ENCODE results near the gene ZIC5. TPM values are rescaled to one million over a fixed set of nuclear protein-coding genes. Genes with fewer than 3 reads are reported as not detected.

Gene ZIC5
- polyA plus RNA-seq, 1 donor from 2014 or later, result 0.94 TPM

DNA sequence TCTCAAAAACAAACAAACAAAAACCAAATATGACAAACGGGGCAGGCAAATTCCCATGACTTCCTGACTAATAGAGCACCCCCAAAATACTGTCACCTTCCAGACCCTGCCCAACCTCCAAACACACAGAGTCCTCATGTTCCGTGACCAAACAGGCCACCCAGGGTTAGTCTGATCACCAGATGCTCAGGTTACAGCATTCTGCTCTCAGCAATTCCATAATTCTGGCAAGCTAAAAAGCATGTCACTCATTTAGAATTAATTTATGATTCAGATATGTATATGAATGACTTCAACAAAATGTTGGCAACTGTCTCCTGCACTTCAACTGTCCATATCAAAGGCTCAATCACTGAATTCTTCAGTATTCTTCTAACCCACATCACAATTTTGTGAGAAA lies 52.4 kb downstream of the ZIC5 start:
- H3K27ac ChIP-seq (ENCODE audit: low read length), result no peak overlapping the region
- no peak overlapping the region for H3K4me3 ChIP-seq (ENCODE audit: low read length)
- H3K9me2 ChIP-seq (ENCODE audit: insufficient read depth, low read length), result no peaks in the 10 kb centered on the region
- no peak overlapping the region for H3K9ac ChIP-seq (ENCODE audit: low read length)
- H3K9me3 ChIP-seq (ENCODE audit: low read length), result no peaks in the 10 kb centered on the region
- H3K27me3 ChIP-seq (ENCODE audit: insufficient read depth, low read depth, low read length), result no peaks in the 10 kb centered on the region
- H3F3A ChIP-seq (ENCODE audit: insufficient read depth, low read length, poor library complexity, severe bottlenecking), result no peaks in the 10 kb centered on the region
- H3K36me3 ChIP-seq (ENCODE audit: insufficient read depth, low read length), result no peaks in the 10 kb centered on the region
- H3K79me2 ChIP-seq (replicated peaks; ENCODE audit: insufficient read depth, low read length), result no peaks in the 10 kb centered on the region
- H3K4me2 ChIP-seq (ENCODE audit: low read length), result no peak overlapping the region
- H2AFZ ChIP-seq (ENCODE audit: low read depth, low read length), result no peak overlapping the region
- TF ChIP-seq EZH2 (IDR thresholded peaks at IDR 0.05; ENCODE audit: borderline replicate concordance, insufficient read depth, low read length, poor library complexity, severe bottlenecking) (no peak), SMC3 (conservative IDR thresholded peaks at IDR 0.05; ENCODE audit: poor library complexity) (no peak), RAD21 (conservative IDR thresholded peaks at IDR 0.05) (no peak), POLR2AphosphoS5 (IDR thresholded peaks at IDR 0.05) (no peak), TAF1 (IDR thresholded peaks at IDR 0.05; ENCODE audit: low read depth) (no peak), EP300 (conservative IDR thresholded peaks at IDR 0.05; ENCODE audit: poor library complexity, severe bottlenecking) (no peak), MXI1 (conservative IDR thresholded peaks at IDR 0.05; ENCODE audit: poor library complexity, severe bottlenecking) (no peak)
- TF ChIP-seq, protein P1, sequence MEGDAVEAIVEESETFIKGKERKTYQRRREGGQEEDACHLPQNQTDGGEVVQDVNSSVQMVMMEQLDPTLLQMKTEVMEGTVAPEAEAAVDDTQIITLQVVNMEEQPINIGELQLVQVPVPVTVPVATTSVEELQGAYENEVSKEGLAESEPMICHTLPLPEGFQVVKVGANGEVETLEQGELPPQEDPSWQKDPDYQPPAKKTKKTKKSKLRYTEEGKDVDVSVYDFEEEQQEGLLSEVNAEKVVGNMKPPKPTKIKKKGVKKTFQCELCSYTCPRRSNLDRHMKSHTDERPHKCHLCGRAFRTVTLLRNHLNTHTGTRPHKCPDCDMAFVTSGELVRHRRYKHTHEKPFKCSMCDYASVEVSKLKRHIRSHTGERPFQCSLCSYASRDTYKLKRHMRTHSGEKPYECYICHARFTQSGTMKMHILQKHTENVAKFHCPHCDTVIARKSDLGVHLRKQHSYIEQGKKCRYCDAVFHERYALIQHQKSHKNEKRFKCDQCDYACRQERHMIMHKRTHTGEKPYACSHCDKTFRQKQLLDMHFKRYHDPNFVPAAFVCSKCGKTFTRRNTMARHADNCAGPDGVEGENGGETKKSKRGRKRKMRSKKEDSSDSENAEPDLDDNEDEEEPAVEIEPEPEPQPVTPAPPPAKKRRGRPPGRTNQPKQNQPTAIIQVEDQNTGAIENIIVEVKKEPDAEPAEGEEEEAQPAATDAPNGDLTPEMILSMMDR (IDR thresholded peaks at IDR 0.05; ENCODE audit: poor library complexity, severe bottlenecking), result no peak
- TF ChIP-seq, protein P2, sequence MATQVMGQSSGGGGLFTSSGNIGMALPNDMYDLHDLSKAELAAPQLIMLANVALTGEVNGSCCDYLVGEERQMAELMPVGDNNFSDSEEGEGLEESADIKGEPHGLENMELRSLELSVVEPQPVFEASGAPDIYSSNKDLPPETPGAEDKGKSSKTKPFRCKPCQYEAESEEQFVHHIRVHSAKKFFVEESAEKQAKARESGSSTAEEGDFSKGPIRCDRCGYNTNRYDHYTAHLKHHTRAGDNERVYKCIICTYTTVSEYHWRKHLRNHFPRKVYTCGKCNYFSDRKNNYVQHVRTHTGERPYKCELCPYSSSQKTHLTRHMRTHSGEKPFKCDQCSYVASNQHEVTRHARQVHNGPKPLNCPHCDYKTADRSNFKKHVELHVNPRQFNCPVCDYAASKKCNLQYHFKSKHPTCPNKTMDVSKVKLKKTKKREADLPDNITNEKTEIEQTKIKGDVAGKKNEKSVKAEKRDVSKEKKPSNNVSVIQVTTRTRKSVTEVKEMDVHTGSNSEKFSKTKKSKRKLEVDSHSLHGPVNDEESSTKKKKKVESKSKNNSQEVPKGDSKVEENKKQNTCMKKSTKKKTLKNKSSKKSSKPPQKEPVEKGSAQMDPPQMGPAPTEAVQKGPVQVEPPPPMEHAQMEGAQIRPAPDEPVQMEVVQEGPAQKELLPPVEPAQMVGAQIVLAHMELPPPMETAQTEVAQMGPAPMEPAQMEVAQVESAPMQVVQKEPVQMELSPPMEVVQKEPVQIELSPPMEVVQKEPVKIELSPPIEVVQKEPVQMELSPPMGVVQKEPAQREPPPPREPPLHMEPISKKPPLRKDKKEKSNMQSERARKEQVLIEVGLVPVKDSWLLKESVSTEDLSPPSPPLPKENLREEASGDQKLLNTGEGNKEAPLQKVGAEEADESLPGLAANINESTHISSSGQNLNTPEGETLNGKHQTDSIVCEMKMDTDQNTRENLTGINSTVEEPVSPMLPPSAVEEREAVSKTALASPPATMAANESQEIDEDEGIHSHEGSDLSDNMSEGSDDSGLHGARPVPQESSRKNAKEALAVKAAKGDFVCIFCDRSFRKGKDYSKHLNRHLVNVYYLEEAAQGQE (IDR thresholded peaks at IDR 0.05; ENCODE audit: borderline replicate concordance), result no peak
- H4K20me1 ChIP-seq (ENCODE audit: insufficient read depth), result no peaks in the 10 kb centered on the region

DNA sequence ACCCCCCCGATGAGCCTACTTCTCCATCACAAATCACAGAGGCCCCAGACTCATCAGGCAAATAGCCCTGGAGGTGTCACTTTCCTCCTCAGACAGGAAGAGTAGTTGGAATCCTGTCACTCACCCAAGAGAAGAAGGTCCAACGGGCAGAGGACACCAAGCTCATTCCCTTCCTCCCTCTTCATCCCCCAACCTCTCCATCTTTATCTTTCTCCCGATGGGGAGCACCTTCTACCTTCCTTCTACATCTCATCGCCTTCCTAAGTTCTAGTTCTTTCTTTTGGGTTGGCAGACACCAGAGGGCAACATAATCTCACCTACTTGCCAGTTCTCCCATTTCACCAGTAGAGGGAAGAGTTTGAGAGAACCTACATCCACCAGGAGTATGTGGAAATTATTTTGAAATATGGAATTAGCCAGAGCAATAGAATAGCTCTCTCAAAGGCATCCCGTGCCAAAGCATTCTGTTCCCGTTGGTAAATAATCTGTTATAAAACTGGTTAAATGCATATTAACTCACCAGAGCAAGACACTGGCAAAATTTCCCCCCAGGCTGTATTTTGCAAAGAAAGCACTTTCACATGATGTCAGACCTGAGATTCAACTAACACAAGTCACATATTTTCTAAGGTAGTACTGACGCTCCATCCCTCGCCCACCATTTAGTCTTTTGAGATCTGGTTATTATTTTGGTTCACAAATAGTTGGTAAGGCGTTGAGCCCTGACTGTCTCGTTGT lies 55.0 kb downstream of the ZIC5 start:
- H3K79me2 ChIP-seq (replicated peaks; ENCODE audit: insufficient read depth, low read length), result no peaks in the 10 kb centered on the region
- no peaks in the 10 kb centered on the region for H3K9me2 ChIP-seq (ENCODE audit: insufficient read depth, low read length)
- no peak overlapping the region for H3K9ac ChIP-seq (ENCODE audit: low read length)
- no peaks in the 10 kb centered on the region for H4K20me1 ChIP-seq (ENCODE audit: insufficient read depth)
- H3F3A ChIP-seq (ENCODE audit: insufficient read depth, low read length, poor library complexity, severe bottlenecking), result no peaks in the 10 kb centered on the region
- no peak overlapping the region for H2AFZ ChIP-seq (ENCODE audit: low read depth, low read length)
- no peak overlapping the region for H3K27ac ChIP-seq (ENCODE audit: low read length)
- H3K9me3 ChIP-seq (ENCODE audit: low read length), result no peaks in the 10 kb centered on the region
- H3K4me2 ChIP-seq (ENCODE audit: low read length), result no peak overlapping the region
- no peaks in the 10 kb centered on the region for H3K27me3 ChIP-seq (ENCODE audit: insufficient read depth, low read depth, low read length)
- no peak overlapping the region for H3K4me3 ChIP-seq (ENCODE audit: low read length)
- no peaks in the 10 kb centered on the region for H3K36me3 ChIP-seq (ENCODE audit: insufficient read depth, low read length)
- no peak for TF ChIP-seq EP300 (conservative IDR thresholded peaks at IDR 0.05; ENCODE audit: poor library complexity, severe bottlenecking)
- TF ChIP-seq RAD21 (conservative IDR thresholded peaks at IDR 0.05), result peak; percentile 59
- TF ChIP-seq MXI1 (conservative IDR thresholded peaks at IDR 0.05; ENCODE audit: poor library complexity, severe bottlenecking), result no peak
- TF ChIP-seq, protein P2 (IDR thresholded peaks at IDR 0.05; ENCODE audit: borderline replicate concordance), result no peak
- no peak for TF ChIP-seq EZH2 (IDR thresholded peaks at IDR 0.05; ENCODE audit: borderline replicate concordance, insufficient read depth, low read length, poor library complexity, severe bottlenecking)
- peak; percentile 71 for TF ChIP-seq SMC3 (conservative IDR thresholded peaks at IDR 0.05; ENCODE audit: poor library complexity)
- no peak for TF ChIP-seq POLR2AphosphoS5 (IDR thresholded peaks at IDR 0.05)
- TF ChIP-seq, protein P1 (IDR thresholded peaks at IDR 0.05; ENCODE audit: poor library complexity, severe bottlenecking), result peak; percentile 74
- TF ChIP-seq TAF1 (IDR thresholded peaks at IDR 0.05; ENCODE audit: low read depth), result no peak

Measured in neural cell (in vitro differentiated cells).